ENCODE results near the gene SCG5.

Gene SCG5

DNA sequence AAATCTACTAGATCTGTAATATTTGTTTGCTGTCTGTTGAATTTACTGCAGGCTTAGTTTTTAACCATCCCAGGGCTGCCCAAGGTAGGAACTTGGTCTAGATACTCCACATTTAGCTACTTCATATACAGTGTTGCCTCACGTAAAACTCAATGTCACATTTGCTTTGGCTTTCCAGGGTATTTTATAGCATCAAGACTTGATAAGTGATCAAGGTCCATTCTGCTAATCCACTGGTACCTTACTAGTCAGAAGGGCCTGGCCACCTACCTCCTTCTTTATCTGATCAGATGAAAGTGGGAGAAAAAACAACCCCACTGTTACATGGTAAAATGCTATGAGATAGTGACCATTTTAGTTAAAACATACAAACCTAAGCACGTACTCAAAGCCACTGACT lies 50.8 kb downstream of the SCG5 start:
- DNase-seq = no peak

GRCh38 chr15:32694222-32694983 lies 52.9 kb downstream of the SCG5 start:
- DNase-seq = no peak

GRCh38 chr15:32698773-32699390 lies 57.4 kb downstream of the SCG5 start:
- no peak for DNase-seq

GRCh38 chr15:32700501-32701150 lies 59.1 kb downstream of the SCG5 start:
- no peak for DNase-seq

DNA sequence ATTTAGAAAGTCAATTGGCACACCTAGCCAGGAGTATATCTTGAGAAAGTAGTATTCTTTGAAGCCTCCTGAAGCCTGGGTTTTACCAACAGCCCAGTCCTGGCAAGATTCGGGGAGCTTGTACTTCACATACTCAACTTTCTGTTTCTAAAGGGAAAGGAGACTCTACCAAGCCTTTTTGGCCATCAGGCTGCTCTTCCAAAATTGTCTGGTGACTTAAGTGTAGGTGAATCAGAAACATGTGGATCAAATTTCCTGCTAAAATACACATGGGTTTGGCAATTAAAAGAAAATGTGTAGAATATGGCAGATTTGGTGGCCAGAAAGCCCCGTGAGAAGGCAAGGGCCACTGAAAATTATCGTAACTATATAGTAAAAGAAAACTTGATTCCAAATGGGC lies 60.4 kb downstream of the SCG5 start:
- DNase-seq = no peak

GRCh38 chr15:32704395-32704981 lies 63.0 kb downstream of the SCG5 start:
- no peak for DNase-seq

- DNase-seq = no peak
These were observed 63.9 kb downstream of the SCG5 start for GRCh38 chr15:32705446-32705845.

DNA sequence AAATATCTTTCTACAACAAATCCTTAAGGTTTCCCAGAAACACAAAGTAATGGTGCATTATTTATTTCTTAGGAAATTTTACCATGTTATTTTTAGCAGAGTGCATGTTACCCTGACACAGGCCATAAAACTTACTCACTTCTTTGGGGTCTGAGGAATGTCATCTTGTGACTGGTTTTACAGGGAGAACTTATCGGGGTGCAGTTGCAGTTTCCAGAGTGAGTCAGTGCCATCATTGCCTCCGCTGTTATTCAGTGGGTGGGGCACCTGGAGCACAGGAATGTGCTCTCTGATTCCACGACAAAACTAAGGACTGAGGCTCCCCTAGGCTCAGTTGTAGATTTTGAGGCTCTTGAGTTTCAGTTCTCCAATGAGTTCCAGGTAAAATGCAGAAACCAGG lies 65.2 kb downstream of the SCG5 start:
- no peak for DNase-seq

DNA sequence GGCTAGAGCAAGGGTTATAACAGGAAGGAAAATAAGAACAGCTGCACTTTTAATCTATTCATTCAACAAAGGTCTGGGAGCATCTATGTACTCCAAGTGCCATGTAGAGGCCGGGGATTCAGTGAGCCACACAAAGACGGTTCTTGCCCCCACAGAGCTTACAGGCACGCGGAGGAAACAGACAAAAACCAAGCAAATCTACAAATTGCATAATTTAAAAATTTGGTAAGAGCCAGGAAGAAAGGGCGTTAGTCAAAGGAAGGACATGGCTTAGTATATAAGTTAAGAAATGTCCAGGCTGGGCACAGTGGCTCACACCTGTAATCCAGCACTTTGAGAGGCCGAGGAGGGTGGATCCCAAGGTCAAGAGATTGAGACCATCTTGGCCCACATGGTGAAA lies 65.9 kb downstream of the SCG5 start:
- no peak for DNase-seq

DNA sequence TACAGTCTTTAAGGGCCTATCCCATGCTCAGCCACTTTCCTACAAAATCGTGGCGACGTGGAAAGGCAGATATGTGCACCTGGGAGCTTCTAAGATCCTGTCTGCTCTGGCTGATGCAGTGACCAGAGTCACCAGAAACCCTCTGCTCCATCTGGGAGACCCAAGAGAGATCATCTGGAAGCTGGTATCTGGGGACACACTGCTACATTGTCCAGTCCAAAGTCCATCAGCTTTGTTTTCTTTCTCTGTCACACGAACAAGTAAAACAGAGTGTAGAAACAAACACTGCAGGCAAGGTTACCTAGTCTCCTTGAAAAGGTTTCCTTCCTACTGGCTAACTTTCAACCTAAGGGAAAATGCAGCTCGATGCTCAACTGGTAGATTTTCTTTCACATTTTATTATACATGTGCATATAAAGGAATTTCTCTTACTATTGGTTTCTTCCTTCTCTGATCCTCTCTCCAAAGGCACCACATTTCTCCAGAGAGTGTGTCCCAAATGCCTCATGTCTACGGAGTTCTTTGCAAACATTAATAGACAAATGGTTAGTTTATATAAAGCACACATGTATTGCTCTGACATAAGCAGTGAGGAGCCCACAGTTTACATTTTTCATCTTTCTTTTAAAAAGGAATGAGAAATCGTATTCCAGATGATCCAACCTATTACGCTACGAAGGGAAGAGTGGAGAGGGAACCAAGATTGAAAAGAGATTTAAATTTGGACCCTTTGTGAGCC lies 68.0 kb downstream of the SCG5 start:
- DNase-seq = no peak

- no peak for DNase-seq
These were observed 73.8 kb downstream of the SCG5 start for GRCh38 chr15:32715276-32715675.

DNA sequence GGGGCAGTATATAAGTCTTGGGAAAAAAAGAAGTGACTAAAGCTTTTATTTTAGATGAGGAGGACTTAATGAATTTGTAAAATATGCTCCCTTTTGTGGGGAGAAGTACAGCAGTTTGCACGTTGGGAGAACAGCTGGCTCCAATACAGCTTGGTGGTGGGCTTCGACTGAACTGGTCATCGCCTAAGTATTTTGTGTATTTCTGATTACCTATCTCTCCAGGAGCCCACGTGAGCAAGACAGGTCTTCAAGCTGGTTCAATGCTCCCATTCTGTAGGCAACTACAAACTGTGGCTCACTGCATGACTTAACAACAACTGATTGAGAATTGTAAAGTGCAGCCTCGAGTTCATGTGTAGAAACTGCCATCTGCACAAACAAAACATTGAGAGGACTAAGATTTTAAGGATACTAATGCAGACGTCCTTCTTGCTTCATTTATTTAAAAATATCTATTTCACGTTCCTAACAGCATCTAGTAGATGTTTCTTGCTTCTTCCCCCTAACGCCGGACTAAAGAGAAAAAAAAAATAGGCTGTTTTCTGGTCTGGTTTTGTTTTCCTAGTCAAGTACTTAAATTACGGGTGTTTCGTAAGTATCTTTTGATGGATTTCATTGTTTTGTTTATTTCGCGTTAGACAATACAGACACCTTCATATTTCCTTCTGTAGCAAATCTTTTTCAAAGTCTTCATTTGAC lies 74.9 kb downstream of the SCG5 start:
- DNase-seq = no peak

DNA sequence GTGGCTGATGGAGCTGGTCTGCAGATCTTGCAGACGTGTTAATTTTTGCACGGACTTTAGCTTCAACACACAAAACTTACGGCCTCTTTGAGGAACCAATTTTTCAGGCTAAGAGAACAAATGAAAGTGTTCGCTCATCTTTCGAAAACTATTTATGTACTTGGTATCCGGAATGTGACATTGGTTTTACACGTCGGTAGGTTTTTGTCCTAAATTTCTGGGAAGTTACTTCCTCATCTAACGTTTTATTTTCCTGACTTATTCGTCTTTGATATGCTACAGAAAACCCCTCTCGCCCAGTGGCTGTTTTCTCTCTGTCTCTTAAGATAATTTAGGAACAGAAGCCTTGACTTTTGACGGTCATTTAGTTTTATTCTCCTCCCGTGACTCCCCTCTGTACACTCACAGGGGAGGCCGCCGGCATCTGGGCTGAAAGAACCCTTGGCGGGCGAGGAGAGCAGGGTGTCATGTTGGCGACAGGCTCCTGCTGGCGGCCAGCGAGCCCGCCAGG lies 75.5 kb downstream of the SCG5 start:
- no peak for DNase-seq

GRCh38 chr15:32717426-32718226 lies 76.1 kb downstream of the SCG5 start, which contains the start of gene GREM1:
TSS of gene GREM1 (plus strand) at chr15:32718004. CDS start at chr15:32730691, 12,687 bp downstream.
- DNase-seq = no peak

- no peak for DNase-seq
These were observed 76.8 kb downstream of the SCG5 start for GRCh38 chr15:32718227-32718820.

DNA sequence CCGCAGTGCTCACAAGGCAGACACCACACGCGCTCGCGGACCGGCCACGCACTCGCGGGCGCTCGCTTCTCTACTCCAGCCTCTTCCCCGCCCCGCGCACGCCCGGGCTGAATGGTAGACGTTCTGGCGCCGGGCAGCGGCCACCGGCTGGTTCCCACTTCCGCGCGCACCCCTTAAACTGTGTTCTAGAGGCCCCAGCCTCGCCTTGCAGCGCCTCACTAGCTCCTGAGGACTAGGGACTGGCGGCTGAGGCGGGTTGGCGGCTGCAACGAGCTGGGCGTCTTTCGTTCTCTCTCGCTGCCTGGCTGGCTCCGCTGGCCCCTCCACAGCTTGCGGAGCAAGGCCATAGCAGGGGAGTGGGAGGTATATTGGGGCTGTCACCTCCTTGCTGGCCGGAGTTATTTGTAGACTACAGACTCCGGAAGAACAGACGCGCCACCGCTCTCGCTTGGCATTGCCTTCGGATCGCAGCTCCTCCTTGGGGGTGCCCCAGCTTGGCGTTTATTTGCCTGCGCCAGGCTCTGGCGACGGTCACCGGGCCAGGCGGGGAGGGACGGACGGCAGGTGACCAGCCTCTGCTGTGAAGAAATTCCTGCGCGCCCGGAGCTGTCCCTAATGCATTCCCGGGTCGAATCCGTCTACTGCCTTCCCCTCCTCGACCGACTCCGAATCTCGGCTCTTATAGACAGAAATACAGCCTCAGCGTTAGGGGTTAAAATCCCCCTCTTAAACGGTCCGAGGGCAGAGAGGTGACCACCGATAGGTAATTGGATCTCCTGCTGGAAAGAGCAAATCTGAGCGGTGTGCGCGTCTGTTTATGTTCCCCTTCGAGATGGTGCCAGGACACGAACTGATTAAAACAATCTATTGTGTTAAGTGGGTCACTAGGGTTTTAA lies 77.6 kb downstream of the SCG5 start:
- DNase-seq = no peak

GRCh38 chr15:32721596-32721995 lies 80.1 kb downstream of the SCG5 start:
- no peak for DNase-seq

DNA sequence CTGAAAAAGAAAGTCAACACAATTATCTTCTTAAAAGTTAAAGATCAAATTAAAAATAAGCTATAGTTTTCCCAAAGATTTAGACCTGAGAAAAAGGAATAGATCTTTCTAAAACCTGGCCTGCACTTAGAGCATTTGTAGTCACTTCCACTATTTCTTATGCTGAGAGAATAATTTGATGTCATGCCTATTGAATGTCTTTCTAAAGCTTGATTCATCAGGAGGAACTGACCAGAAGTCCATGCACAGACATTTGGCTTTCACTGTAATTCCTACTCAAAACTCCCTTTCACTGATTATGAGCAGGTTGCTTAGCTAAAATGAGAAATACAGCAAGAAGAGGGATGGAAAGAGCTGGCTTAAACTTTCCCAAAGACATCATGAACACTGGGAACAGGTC lies 80.6 kb downstream of the SCG5 start:
- DNase-seq = no peak

DNA sequence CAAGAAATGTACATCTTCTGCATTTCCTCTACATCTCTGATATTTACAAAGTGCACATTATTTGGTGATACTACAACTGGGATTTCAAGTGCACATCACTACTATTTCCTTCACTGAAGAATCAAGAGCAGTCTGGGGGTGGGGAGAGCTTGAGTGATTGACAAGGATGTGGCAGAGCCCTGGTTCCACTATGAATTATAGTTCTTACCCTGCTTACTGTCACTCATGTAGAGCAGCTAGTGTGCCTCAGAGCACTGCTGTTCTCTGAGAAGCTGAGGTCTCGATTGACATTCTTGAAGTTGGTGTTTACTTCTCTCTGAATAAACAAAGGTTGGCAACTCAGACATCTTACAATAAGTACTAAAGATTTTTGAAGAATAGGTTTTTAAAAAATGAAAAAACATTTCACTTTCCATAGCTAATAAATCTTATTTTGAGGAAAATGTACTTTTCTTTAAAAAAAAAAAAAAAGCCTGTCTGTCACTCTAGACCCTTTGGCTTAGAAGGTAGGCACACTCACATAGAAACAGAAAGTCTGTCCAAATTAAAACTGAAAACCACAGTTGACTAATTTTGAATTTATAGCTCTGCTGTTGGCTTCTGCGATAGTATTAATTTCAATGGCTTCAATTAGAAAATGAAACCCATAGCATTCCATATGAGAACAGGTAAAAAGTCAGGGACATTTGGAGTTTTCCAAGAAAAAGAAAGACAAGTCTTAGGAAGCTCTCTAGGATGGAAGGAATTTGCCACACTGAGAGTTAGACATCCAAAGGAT lies 81.8 kb downstream of the SCG5 start:
- no peak for DNase-seq

Data from activated naive CD4-positive, alpha-beta T cell treated with anti-CD3 and anti-CD28 coated beads, Interleukin-2, amount 50 U/mL, for 16 hours (primary cell).